Nucleus accumbens (tissue), 56 donors: ENCODE data around the gene MIER2.

Experiments
- DNase-seq, 56 donors: peaks; one replicate each; lab custom pipeline; 2025; lab: John Stamatoyannopoulos, UW

The MIER2 gene

DNA sequence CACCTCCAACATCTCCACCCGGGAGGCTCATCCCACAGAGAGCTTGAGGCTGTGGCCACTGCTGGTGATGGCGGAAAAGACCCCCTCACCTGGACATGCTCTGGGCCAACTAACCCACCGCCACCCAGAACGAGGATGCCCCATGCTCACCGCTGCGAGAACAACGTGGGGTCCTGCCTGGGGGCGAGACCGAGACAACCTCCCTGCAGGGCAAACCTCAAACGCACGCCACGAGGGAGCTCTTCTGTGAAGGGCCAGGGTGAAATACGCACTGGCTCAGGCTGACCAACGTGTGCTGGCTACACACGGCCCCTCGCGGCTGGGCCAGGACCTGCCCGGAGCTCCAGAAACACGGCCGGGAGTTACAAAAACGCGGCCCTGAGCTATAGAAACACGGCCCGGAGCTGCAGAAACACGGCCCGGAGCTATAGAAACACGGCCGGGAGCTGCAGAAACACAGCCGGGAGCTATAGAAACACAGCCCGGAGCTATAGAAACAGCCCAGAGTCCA, 34.4 kb downstream of the MIER2 start:
- DNase-seq: no peak

DNA sequence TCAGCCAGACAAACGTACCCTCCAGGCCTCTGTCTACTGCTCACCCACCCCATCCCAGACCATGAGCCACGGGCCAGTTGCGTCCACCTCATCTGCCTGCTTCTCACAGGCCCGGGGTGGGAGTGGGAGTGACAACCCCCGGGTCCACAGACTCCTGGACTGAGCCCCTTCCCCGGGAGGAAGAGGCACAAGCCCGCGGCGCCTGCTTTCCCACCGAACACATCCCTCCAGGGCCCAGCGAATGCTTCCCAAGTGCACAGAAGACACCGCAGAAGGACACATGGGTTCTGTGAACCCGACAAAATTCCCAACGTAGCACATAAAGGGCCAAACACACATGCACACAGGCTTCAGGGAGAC, 35.4 kb downstream of the MIER2 start:
- no peak for DNase-seq

DNA sequence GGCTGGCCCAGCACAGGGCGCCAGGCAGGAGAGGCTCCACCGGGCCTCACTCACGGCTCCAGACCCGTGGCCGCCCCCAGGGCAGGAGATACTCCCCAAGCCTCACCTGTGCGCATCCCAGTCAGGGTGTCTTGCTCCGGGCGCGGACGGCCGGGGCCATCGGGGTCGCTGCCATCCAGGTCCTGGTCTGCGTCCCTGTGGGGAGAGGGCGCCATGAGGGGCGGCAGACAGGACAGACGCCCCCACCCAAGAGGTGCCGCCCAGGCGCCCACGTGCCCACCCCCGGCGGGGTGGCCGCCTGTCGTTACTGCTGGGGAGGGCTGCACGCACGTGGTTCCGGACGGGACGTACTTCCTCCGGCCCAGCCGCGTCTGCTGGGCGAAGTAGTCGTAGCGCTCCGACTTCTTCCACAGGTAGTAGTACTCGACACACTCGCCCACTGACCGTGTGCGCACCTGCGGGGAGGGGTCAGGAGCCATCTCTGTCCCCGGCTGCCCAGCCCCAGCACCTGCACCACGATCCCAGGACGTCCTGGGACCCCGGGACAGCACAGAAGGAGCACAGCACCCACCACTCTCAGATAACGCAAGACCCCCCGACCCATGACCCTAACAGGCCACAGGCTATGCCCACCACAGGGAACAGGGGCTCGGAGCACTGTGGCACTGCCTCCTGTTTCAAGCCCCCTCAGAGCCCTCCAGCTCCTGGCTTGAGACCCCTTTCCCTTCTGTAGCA, 36.0 kb downstream of the MIER2 start:
- no peak for DNase-seq

DNA sequence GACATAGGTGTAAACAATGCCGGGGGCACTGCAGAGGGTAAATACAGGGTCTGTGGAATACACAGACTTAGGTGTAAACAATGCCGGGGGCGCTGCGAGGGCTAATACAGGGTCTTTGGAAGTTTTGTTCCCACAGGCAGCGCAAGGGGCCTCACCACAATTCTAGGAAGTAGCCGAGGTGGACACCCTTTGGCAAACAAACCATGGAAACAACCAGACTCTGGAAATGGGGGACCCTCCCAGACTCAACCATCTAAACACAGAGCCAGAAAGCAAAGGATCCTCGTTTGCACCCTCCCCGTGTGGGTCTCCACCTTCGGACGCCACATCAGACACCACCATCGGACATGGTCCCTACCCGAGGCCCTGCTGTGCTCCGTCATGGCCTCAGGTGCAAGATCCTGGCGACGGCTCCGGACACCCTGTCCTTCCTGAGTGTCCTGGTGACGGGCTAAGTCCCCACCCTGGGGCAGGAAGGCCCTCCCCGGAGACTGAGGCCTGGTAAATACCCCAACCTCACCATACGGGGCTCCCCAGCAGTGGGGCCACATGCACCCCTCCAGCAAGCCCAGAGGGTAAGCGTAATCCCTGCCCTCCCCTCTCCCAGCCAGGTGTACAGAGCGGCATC, 36.7 kb downstream of the MIER2 start:
- DNase-seq: no peak

DNA sequence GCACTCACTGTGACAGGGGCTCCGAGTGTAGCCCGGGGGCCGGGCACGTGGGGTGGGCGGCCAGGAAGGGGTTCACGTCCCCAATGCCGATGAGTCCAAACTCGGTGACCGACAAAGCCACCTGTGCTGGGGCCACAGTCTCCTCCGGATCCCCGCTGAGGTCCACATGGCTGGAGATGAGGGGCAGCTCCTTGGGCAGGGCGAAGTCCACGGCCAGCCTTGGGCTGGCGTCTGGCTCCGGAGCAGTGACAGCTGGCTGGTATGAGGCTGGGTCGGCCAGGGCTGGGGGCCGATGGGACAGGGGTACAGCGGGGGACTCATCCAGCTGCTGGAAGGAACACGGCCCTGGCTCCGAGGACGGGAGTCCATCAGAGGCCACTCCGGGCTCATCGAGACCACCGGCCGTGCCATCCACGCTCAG, 37.5 kb downstream of the MIER2 start:
- no peak for DNase-seq

DNA sequence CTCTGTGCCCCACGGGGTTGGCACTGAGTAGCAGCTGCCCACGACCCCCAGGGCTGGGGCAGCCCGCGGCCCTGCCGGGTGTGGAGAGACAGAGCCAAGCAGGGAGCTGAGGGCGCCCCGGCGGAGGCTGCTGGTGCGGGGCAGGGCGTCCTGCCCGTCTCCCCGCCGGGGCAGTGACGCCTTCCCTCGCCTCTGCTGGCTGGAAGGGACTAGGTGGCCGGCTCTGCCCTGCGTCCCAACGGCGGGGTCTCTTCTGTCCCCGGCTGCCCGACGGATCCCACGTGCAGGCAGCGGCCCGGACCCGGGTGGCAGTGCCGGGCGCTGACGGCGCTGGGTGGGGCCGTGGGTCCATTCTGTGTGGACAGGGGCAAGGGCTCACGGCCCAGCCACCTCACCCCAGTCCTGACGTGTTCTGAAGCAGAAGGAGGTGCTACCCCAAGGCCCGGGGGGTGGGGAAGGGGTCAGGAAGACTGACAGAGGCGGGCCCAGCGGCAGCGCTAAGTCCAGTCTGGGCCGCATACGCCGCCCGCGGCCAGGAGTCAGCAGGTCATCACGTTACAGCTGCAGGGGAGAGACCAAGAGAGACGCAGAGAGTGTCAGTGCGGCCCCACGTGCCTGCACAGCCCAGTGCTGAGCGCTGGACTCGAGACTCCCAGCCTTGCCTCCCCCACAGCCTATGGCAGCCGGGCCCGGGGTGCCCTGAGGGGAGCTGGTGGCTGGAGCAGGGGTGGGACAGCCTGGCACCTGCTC, 38.3 kb downstream of the MIER2 start:
- no peak for DNase-seq

DNA sequence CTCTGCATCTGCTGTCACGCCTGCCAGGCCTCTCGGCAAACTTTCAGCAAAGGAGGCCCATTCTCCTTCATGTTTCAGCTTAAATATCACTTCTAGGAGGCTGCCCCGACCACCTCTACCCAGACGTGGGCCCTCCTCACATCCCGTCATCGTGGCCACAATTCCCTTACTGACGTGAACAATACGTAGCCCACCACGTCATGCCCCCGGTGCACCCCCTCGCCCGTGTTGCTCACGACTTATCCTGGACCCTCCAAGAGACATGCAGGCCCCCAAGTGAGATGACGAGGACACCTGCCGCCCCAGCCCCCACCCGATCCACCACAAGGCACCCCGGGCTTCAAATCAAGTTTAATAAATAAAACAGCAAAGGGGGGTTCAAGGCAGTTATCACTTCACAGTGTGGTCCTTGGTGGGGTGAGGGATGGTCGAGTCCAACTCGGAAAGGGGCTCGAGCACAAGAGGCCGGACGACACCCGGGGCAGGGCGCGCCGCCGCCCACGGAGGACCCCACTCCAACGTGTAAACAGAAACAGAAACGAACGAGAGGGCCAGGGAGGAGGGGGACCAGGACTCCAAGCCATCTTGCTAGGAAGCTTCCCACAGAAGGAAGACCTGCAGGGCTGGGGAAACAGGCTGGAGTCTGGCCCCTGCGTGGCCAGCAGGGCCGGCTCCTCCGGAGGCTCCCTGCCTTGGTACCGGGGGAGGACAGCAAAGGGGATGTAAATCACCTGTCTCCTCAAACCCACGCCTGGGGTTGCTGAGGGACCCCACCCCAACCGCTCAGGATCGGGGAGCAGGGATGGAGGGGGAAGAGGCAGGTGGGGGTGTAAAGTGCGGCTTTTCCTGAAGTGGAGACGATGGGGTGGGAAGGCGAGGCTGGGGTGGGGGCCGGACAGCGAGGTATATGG, 39.1 kb downstream of the MIER2 start:
- DNase-seq: no peak

DNA sequence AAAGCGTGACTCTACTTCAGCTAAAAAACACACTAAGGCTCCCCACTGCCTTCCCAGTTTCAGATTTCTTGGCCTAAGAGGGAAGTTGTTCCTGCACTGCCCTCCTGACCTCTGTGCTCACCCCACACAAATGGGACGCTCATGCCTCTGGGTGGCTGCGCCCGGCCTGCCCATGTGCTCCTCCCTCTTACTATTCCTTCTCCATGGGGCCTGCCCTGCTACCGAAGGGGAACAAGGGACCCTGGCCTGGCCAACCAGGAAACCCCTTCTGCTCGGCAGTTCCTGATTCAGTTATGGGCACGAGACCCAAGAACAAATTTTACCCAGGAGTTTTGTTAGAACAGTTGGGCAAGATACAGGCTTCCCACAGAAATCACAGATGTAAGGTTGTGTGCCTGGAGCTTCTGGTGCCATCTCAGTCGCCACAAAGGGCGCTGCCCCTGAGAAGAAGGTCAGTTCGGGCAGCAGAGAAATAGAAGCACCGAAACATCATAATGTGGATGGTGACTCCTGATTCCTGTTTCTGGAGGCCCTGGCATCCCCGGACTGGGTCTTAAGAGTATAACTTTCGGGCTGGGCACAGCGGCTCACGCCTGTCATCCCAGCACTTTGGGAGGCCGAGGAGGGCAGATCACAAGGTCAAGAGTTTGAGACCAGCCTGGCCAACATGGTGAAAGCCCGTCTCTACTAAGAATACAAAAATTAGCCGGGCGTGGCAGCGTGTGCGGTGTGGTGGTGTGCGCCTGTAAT, 47.9 kb downstream of the MIER2 start:
- DNase-seq: no peak

DNA sequence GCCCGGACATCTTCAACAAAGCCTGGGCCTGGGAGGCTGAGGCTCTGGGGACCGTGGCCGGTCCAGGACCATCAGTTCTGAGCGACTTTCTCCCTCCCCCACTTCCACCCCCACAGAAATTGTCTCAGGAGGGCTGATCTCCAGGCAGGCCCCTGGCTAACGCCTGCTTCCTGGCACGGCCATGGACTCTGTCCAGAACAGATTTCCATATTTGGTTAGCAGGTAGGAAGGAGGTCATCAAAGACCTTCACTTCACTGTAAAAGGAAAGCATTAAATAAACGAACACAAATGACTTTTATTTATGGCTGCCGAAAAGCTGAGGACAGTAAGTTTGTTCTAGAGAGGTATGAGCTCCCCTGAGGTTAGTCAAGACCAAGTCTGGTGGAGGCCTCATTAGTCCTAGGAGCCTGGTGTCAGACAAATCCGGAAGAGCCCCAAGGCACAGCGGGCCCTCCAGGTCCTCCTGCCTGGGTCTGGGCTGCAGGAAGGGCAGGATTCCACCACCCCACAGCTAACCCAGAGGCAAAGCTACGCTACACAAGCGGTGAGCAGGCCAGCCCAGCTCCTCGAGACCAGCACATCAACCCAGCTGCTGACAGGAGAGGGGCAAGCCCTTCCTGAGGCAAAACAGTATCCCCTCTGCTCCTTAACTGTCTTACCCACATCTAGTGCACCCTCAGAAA, 48.8 kb downstream of the MIER2 start:
- DNase-seq: no peak

DNA sequence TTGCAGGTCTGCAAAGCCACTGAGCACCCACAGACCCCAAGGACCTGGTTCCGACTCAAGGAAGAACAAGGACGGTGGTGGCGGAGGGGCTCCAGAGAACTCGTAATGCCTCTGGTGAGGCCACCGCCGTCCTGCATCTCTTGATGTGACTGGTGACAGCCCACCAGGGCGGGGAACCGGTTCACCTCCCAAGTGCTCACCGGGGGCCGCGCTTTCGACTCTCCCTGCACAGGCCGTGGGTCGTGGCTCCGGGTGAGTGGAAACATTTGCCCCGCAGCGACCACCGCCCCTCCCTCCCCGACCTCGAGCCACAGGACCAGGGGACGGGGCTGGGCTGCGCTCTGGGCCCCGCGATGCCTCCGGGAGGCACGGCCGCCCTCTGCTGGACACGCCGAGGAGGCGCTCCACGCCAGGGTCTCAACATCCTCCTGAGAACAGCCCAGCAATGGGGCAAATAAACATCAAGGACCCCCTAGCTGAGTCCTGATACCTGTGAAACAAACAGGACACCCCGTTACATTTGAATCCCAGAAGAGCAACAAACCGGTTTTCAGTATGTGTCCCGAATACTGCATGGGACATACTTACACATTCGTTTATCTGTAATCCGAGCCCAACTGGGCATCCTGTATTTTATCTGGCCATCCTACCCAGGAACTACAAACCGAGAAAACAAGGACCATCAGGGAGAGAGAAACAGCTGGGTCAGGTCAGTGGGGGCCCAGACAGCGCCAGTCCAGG, 49.5 kb downstream of the MIER2 start:
- DNase-seq: peak in 18 of 56 donors; percentile 2 to 62 (median 18)

DNA sequence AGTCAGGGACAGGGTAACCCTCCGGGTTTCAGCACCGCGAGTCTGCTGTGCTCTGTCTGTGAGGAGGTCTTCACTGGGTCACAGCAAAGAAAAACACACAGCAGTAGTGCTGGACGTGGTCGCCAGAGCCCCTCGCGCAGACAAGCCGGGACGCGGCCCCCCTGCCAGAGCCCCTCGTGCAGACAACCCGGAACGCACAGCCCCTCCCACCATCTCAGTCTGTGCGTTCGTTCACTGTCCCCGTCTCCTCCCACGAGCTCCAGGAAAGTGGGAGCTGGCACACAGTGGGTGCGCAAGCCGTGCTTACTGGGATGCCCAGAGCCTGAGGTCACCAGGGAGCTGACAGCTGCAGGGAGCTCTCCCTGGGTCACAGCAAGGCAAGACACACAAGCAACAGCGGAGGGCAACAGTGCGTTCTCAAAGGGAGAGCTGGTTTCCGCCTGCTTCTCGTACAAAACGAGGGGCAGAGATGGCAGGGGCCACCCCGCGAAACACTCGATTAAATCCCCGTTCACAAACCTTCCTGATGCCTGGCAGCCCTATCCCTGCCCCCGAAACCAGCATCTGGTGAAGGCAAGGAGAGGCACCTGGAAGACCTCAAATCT, 50.2 kb downstream of the MIER2 start:
- DNase-seq: peak in 13 of 56 donors; percentile 1 to 39 (median 18)

DNA sequence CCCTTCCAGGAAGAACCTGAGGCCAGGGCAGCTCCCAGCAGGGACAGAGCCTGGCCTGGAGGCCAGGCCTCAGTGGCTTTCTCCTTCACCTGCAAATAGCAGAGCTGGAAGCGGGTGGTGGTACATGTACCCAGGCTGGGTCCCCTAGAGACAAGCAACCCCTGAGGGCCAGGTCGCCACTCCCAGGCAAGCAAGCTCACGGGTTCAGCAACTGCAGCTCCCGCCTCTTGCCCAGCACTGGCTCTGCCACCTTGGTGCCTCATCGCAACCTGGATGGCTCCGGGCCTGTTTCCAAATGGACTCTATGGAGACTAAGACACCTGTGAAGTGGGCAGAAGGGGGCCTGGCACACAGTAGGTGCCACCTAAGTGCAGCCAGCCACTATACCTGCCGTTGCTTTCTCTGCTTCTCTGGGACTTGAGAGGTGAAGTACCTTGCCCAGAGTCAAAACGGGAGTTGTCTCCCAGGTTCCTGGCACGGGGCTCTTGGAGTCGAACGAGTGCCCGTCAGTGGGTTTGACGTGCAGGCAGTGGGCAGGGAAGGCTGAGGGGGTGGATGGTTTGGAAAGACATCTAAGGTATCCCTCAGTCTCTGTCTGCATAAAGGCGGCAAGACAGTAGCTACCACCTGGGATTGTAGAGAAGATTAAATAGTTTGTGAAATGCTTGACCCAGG, 51.0 kb downstream of the MIER2 start:
- no peak for DNase-seq

DNA sequence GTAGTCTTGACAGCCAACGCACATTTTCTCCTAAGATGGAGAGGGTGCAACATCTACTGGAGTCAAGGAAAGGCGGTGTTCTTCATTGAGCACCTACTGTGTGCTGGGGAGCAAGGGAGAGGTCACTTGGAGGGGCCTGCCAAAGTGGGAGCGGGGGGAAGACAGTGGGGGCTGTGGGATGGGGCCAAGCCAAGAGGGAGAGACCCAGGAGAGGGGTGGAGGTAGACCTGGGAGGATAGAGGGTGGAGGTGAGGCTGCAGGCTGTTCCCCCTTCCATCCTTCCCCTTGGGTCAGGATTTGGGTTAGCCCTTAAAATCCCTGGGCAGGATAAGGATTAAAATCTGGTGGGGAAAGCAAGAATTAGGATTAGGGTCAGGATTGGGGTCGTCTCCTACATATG, 51.6 kb downstream of the MIER2 start:
- no peak for DNase-seq

DNA sequence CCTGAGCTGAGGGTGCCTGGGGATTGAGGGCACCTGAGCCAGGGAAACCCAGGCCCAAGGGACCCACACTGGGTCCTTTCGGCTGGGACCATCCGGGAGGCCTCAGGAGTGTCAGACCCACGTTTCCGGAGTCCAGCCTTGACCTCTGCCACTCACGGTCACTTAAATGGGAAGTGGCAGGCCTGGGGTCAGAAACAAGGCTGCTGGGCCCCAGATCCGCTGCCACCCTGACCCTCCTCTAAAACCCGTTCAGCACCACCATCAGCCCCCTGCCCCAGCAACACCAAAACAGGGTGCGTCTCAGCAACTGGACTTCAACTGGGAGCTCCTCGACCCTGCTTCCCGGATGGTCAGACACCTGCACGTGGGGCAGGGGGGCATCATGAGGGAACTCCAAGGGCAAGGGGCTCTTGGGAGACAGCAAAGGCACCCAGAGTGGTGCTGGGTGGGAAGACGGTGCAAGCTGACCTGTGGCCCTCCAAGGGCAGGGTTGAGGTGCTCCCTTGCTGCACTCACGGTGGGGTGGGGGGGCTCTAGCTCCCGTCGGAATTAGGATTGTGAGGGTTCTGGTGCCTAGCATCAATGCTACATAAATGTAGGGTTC, 52.2 kb downstream of the MIER2 start:
- no peak for DNase-seq

DNA sequence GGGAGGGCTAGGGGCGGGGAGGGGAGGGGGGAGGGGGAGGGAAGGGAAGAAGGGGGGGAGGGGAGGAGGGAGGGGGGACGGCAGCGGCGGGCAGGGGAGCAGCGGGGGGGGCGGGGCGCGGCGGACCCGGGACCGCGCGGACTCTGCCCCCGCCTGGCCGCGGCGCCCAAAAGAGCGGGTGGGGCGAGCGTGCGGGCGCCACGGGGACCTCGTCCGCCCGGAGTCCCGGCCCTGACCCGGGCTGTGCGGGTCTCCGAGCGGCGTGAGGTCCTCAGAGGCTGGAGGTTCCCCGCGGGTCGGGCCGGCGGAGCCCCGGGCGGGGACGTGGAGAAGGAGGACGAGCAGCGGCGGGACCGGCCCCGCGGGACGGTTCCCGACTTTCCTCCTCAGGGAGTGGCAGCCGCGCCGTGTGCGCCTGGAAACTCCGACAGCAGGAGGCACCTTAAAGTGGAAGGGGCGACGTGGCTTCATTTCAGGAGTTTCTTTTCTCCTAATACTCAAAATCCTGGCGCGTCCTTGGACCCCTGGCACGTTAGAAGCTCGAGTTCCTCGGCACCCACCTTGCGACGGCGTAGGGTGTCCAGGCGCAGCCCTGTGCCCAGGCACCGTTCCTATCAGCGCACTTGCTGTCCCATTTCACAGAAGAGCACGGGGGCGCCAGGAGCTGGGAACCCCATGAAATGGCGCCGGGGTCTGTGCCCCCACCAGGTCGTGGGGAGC, 52.9 kb downstream of the MIER2 start:
- DNase-seq: peak in 13 of 56 donors; percentile 11 to 66 (median 44)

DNA sequence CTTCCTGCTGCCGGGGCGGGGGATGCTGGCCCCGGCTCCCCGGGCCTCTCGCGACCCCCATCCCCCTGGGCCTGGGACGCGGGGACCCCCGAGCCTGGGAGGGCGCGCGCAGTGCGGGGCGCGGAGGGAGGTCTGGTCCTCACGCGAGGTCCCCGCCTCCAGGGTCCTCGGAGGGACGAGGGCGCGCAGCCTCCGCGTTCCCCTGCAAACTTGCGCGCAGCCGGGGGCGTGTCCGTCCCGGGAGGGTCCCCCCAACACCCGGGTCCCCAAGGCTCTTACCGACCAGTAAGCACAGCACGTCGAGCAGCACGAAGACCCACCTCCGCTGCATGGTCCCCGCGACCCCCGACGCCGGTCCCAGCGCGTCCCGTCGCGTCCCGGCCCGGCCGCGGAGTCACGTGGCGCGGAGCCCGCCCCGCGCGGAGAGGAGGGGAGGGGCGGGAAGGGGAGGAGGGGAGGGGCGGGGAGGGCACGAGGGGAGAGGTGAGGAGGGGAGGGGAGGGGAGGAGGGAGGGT, 53.5 kb downstream of the MIER2 start, which contains the start of gene PLPP2:
Gene PLPP2 (minus strand): TSS at position 398 of the 516 bp plus-strand sequence. CDS start 67 bp downstream, at position 331.
- peak in 38 of 56 donors; percentile 6 to 77 (median 40) for DNase-seq
